Measurements from ENCODE around the gene DTX1.

Gene DTX1

GRCh38 chr12:113051759-113052158, 4.8 kb upstream of the DTX1 start:
- no peak for DNase-seq (ENCODE audit: low read depth)
- TF ChIP-seq, protein P1, sequence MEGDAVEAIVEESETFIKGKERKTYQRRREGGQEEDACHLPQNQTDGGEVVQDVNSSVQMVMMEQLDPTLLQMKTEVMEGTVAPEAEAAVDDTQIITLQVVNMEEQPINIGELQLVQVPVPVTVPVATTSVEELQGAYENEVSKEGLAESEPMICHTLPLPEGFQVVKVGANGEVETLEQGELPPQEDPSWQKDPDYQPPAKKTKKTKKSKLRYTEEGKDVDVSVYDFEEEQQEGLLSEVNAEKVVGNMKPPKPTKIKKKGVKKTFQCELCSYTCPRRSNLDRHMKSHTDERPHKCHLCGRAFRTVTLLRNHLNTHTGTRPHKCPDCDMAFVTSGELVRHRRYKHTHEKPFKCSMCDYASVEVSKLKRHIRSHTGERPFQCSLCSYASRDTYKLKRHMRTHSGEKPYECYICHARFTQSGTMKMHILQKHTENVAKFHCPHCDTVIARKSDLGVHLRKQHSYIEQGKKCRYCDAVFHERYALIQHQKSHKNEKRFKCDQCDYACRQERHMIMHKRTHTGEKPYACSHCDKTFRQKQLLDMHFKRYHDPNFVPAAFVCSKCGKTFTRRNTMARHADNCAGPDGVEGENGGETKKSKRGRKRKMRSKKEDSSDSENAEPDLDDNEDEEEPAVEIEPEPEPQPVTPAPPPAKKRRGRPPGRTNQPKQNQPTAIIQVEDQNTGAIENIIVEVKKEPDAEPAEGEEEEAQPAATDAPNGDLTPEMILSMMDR (IDR thresholded peaks at IDR 0.05; ENCODE audit: control insufficient read depth, insufficient read depth, low read depth, low read length, missing control alignments): no peak
- H3K4me3 ChIP-seq (ENCODE audit: control insufficient read depth, low read depth, low read length): no peak overlapping the region

- TF ChIP-seq, protein P1 (IDR thresholded peaks at IDR 0.05; ENCODE audit: control insufficient read depth, insufficient read depth, low read depth, low read length, missing control alignments): no peak
- DNase-seq (ENCODE audit: low read depth): no peak
- H3K4me3 ChIP-seq (ENCODE audit: control insufficient read depth, low read depth, low read length): no peak overlapping the region
Measured at GRCh38 chr12:113052326-113052725, 4.2 kb upstream of the DTX1 start.

DNA sequence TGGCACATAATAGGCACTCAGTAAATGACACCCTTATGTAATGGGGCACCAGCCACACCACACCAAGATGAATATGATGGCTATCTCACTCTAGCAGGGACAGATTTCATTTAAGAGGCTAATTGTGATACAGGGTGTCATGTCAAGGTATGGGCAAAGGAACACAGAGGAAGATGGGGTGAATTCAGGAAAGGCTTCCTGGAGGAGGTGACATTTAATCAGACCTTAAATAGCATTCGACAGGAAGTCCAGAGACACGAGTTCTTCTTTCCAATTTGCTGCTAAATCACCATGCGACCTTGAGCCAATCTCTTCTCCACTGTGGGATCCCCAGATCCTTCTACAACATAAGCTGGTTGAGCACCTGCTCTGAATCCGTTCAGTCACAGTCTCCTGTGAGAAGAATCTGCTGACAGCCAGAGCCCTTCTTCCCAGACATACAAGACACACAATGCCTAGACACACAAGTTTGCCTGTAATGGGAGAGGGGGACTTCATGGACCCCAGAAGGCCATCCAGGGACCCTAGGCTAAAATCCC, 1.5 kb upstream of the DTX1 start:
- TF ChIP-seq, protein P1 (IDR thresholded peaks at IDR 0.05; ENCODE audit: control insufficient read depth, insufficient read depth, low read depth, low read length, missing control alignments): no peak
- no peak overlapping the region for H3K4me3 ChIP-seq (ENCODE audit: control insufficient read depth, low read depth, low read length)
- no peak for DNase-seq (ENCODE audit: low read depth)

GRCh38 chr12:113055594-113056380, 743 bp upstream of the DTX1 start:
- no peak for DNase-seq (ENCODE audit: low read depth)
- TF ChIP-seq, protein P1 (IDR thresholded peaks at IDR 0.05; ENCODE audit: control insufficient read depth, insufficient read depth, low read depth, low read length, missing control alignments): no peak
- no peak overlapping the region for H3K4me3 ChIP-seq (ENCODE audit: control insufficient read depth, low read depth, low read length)

- peak overlapping the region; percentile 22 for H3K4me3 ChIP-seq (ENCODE audit: control insufficient read depth, low read depth, low read length)
- no peak for DNase-seq (ENCODE audit: low read depth)
- TF ChIP-seq, protein P1 (IDR thresholded peaks at IDR 0.05; ENCODE audit: control insufficient read depth, insufficient read depth, low read depth, low read length, missing control alignments): no peak
Measured at GRCh38 chr12:113056381-113056630, 224 bp upstream of the DTX1 start.

- no peak for DNase-seq (ENCODE audit: low read depth)
- H3K4me3 ChIP-seq (ENCODE audit: control insufficient read depth, low read depth, low read length): no peak overlapping the region
Measured at GRCh38 chr12:113057565-113058485, 1.3 kb downstream of the DTX1 start.

More at GRCh38 chr12:113057565-113058485, 1.3 kb downstream of the DTX1 start:
- TF ChIP-seq, protein P1 (IDR thresholded peaks at IDR 0.05; ENCODE audit: control insufficient read depth, insufficient read depth, low read depth, low read length, missing control alignments): no peak

Data from AG09309 (cell line).